ENCODE results near the gene PRR29. TPM values are rescaled to one million over a fixed set of nuclear protein-coding genes. Genes with fewer than 3 reads are reported as not detected.

PRR29 gene
- total and polyA plus RNA-seq, 2 donors (not counting 3 experiments of a cell fraction or from before 2014, with no cell fraction given): 0.39 to 1.2 TPM

DNA sequence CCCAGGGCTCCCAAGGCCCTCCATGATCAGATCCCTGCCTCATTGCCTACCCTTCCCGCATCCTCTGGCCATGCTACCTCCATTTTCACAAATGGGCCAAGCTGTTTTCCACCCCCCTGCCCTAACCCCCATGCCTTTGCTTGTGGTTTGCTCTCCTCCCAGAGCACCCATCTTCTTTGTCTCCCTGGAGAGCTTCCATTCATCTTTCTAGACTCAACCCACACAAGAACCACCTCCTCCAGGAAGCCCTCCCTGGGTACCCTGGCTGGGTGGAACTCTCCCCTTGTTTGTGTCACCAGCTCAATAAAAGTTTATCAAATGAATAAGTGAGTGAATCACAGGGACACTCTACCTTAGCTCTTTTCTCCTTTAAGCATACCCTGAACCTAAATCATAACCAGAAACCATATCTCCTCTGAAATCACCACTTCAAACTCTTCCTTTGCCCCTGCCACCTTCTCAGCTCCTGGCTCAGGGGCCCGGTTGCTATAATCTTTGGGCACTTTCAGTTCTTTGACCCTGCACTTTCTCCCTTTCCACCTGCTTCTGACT is 22.5 kb upstream of the PRR29 start:
- no TSS peak for BruUV-seq (replicated peaks)
- ChIA-PET POLR2A (interaction anchor here (0.6 to 1.0 kb wide), 2 partner anchors 8 to 39 kb away, joined by 3 read pairs; no protein-coding TSS in a partner anchor), CTCF (interaction anchor here (0.8 to 4.8 kb wide), 8 partner anchors 9 to 56 kb away, joined by 3 to 27 read pairs (median 4); no protein-coding TSS in a partner anchor)
- peaks cover 13% of the 10 kb centered on the region for H3K4me1 ChIP-seq (ENCODE audit: control insufficient read depth, extremely low read depth, insufficient read depth, low read length)
- no peaks in the 10 kb centered on the region for H3K27me3 ChIP-seq (ENCODE audit: control insufficient read depth in 2 of 2, insufficient read depth in 2 of 2, low read length in 2 of 2)
- dilution Hi-C loops (cut with MboI; ENCODE audit: extremely low pct_ligation_motif_present, low sequenced_read_pairs) (no loop called here), intact Hi-C loops (cut with micrococcal nuclease) (no loop called here)
- no peaks in the 10 kb centered on the region for H3K9me3 ChIP-seq (replicated peaks; ENCODE audit: control insufficient read depth, insufficient read depth, low read length)
- H2AFZ ChIP-seq (ENCODE audit: low read depth, low read length): no peak overlapping the region
- TF ChIP-seq, protein P1, sequence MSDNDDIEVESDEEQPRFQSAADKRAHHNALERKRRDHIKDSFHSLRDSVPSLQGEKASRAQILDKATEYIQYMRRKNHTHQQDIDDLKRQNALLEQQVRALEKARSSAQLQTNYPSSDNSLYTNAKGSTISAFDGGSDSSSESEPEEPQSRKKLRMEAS (IDR thresholded peaks at IDR 0.05; ENCODE audit: insufficient read depth, insufficient read length): no peak
- no peak for TF ChIP-seq POLR2A (IDR thresholded peaks at IDR 0.05; ENCODE audit: low read depth, low read length)
- no peak for TF ChIP-seq POLR2AphosphoS5 (IDR thresholded peaks at IDR 0.05; ENCODE audit: insufficient read depth, low read depth, low read length)
- TF ChIP-seq, protein P2, sequence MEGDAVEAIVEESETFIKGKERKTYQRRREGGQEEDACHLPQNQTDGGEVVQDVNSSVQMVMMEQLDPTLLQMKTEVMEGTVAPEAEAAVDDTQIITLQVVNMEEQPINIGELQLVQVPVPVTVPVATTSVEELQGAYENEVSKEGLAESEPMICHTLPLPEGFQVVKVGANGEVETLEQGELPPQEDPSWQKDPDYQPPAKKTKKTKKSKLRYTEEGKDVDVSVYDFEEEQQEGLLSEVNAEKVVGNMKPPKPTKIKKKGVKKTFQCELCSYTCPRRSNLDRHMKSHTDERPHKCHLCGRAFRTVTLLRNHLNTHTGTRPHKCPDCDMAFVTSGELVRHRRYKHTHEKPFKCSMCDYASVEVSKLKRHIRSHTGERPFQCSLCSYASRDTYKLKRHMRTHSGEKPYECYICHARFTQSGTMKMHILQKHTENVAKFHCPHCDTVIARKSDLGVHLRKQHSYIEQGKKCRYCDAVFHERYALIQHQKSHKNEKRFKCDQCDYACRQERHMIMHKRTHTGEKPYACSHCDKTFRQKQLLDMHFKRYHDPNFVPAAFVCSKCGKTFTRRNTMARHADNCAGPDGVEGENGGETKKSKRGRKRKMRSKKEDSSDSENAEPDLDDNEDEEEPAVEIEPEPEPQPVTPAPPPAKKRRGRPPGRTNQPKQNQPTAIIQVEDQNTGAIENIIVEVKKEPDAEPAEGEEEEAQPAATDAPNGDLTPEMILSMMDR (IDR thresholded peaks at IDR 0.05; ENCODE audit: extremely low read depth in 1 of 2, insufficient read depth in 1 of 2, low read depth in 1 of 2, low read length in 2 of 2): no peak
- no peak for TF ChIP-seq MYC (IDR thresholded peaks at IDR 0.05; ENCODE audit: low read depth, low read length)
- TF ChIP-seq EZH2 (IDR thresholded peaks at IDR 0.05; ENCODE audit: borderline replicate concordance, low read depth, low read length, severe bottlenecking): no peak
- no peak for TF ChIP-seq JUN (IDR thresholded peaks at IDR 0.05; ENCODE audit: borderline replicate concordance, insufficient read depth, insufficient read length, low read depth)
- no peak for TF ChIP-seq FOS (IDR thresholded peaks at IDR 0.05; ENCODE audit: borderline replicate concordance, insufficient read depth, low read length)
- no peak for TF ChIP-seq GATA2 (IDR thresholded peaks at IDR 0.05; ENCODE audit: insufficient read depth, insufficient read length, low read depth, low read length)
- no peak overlapping the region for H3K27ac ChIP-seq (ENCODE audit: insufficient read depth, low read depth, low read length)
- H3K79me2 ChIP-seq (ENCODE audit: control insufficient read depth, insufficient read depth, low read length): no peaks in the 10 kb centered on the region
- no peak overlapping the region for H3K4me2 ChIP-seq (ENCODE audit: insufficient read depth, low read length)
- no peaks in the 10 kb centered on the region for H4K20me1 ChIP-seq (replicated peaks; ENCODE audit: control insufficient read depth, extremely low read depth, insufficient read depth, low read length)
- H3K4me3 ChIP-seq (replicated peaks in 1 of 3; ENCODE audit: insufficient read depth in 1 of 3, low read depth in 1 of 3, low read length in 3 of 3): no peak overlapping the region
- no peaks in the 10 kb centered on the region for H3K9me1 ChIP-seq (replicated peaks; ENCODE audit: control insufficient read depth, extremely low read depth, insufficient read depth, low read length)
- DNase-seq (ENCODE audit: low read depth, low spot score) (no peak), FAIRE-seq (no peak)
- no peak overlapping the region for H3K9ac ChIP-seq (replicated peaks; ENCODE audit: extremely low read depth, insufficient read depth, low read length)
- no peaks in the 10 kb centered on the region for H3K36me3 ChIP-seq (ENCODE audit: control insufficient read depth in 2 of 2, extremely low read depth in 1 of 2, insufficient read depth in 2 of 2, low read length in 2 of 2)
